ENCODE results near the gene CEP112.

DNA sequence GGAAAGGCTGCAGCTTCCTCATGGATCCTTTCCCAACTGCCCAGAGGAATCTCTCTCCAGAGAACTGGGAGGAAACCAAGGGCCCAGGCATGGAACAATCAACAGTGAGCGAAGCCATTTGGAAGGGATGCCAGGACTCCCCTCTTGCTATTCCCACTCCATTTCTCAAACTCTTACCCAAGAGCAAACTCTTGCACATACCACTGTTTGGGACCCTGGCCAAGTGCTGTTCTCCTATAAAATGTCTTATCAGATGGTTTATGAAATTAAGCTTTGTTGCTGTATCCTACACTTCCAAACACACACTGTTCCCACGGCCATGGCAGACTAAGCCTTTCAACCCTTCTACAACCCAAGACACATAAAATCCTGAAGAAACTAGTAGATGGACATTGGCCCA lies 582.2 kb downstream of the CEP112 start:
- TF ChIP-seq, protein P1, sequence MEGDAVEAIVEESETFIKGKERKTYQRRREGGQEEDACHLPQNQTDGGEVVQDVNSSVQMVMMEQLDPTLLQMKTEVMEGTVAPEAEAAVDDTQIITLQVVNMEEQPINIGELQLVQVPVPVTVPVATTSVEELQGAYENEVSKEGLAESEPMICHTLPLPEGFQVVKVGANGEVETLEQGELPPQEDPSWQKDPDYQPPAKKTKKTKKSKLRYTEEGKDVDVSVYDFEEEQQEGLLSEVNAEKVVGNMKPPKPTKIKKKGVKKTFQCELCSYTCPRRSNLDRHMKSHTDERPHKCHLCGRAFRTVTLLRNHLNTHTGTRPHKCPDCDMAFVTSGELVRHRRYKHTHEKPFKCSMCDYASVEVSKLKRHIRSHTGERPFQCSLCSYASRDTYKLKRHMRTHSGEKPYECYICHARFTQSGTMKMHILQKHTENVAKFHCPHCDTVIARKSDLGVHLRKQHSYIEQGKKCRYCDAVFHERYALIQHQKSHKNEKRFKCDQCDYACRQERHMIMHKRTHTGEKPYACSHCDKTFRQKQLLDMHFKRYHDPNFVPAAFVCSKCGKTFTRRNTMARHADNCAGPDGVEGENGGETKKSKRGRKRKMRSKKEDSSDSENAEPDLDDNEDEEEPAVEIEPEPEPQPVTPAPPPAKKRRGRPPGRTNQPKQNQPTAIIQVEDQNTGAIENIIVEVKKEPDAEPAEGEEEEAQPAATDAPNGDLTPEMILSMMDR (IDR thresholded peaks at IDR 0.05), result no peak
- TF ChIP-seq EZH2phosphoT487 (IDR thresholded peaks at IDR 0.05), result no peak

All from neural progenitor cell (in vitro differentiated cells).